GM04504 (cell line): Measurements from ENCODE around the gene LRRC32.
"Not testable (repeated sequence)": the region's sequence is repeated elsewhere in the genome, so short reads cannot be mapped to it uniquely, and the experiment has no call there.

Source experiments
- DNase-seq: peaks from one replicate; pipeline ENCODE4 v3.0.0-alpha.2; 2012; ENCODE audit warnings: low read depth

The LRRC32 gene

GRCh38 chr11:76610871-76611475 is 59.6 kb downstream of the LRRC32 start:
- DNase-seq: no peak

GRCh38 chr11:76610371-76610770 is 60.2 kb downstream of the LRRC32 start:
- DNase-seq: no peak

GRCh38 chr11:76609736-76610370 is 60.7 kb downstream of the LRRC32 start:
- DNase-seq: no peak

GRCh38 chr11:76608879-76609460 is 61.6 kb downstream of the LRRC32 start:
- DNase-seq: not testable (repeated sequence)

- DNase-seq: not testable (repeated sequence)
Measured at GRCh38 chr11:76608228-76608627, 62.3 kb downstream of the LRRC32 start.
